ENCODE data around the gene OSBPL2.

DNA sequence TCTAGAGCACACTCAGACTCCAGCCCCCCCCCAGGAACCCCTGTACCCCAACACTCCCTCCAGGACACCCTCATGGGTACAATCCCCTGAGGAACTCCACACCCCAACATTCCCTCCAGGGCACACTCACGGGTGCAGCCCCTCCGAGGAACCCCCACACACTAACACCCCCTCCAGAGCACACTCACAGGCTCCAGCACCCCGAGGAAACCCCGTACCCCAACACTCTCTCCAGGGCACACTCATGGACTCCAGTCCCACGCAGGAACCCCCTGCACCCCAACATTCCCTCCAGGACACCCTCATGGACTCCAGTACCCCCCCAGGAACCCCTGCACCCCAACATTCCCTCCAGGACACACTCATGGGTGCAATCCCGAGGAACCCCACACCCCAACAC, 97.2 kb downstream of the OSBPL2 start:
- TF ChIP-seq, protein P1, sequence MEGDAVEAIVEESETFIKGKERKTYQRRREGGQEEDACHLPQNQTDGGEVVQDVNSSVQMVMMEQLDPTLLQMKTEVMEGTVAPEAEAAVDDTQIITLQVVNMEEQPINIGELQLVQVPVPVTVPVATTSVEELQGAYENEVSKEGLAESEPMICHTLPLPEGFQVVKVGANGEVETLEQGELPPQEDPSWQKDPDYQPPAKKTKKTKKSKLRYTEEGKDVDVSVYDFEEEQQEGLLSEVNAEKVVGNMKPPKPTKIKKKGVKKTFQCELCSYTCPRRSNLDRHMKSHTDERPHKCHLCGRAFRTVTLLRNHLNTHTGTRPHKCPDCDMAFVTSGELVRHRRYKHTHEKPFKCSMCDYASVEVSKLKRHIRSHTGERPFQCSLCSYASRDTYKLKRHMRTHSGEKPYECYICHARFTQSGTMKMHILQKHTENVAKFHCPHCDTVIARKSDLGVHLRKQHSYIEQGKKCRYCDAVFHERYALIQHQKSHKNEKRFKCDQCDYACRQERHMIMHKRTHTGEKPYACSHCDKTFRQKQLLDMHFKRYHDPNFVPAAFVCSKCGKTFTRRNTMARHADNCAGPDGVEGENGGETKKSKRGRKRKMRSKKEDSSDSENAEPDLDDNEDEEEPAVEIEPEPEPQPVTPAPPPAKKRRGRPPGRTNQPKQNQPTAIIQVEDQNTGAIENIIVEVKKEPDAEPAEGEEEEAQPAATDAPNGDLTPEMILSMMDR (IDR thresholded peaks at IDR 0.05; ENCODE audit: borderline replicate concordance, extremely low read depth, low read length, poor library complexity, severe bottlenecking) = no peak
- TF ChIP-seq EZH2 (IDR thresholded peaks at IDR 0.05; ENCODE audit: borderline replicate concordance, low read depth, low read length, severe bottlenecking) = no peak

All from DND-41 (cell line).